Measurements from ENCODE around the gene PCYT2.

DNA sequence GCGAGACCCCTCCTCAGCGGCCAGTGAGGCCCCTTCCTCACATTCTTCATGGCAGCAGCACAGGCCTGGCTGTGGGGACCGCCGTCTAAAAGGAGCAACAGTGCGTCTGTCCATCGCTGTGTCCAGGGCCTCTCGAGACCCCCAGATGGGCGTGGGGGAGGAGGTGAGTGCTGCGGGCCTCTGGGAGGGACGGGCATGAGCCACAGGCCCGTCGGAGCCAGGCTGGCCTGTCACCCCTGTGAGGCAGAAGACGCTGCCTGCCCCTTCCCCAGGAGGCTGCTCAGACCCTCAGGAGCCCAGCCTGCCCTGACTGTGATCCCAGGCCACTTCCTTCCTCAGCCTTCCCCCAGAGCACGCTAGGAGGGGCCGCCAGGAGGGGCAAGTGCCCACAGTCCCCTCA is 28.0 kb upstream of the PCYT2 start:
- no peak for TF ChIP-seq POLR2AphosphoS5 (IDR thresholded peaks at IDR 0.05; ENCODE audit: low read depth, low read length)
- TF ChIP-seq SIN3A (IDR thresholded peaks at IDR 0.05; ENCODE audit: borderline replicate concordance, insufficient read depth, low read length), result no peak
- TF ChIP-seq, protein P1, sequence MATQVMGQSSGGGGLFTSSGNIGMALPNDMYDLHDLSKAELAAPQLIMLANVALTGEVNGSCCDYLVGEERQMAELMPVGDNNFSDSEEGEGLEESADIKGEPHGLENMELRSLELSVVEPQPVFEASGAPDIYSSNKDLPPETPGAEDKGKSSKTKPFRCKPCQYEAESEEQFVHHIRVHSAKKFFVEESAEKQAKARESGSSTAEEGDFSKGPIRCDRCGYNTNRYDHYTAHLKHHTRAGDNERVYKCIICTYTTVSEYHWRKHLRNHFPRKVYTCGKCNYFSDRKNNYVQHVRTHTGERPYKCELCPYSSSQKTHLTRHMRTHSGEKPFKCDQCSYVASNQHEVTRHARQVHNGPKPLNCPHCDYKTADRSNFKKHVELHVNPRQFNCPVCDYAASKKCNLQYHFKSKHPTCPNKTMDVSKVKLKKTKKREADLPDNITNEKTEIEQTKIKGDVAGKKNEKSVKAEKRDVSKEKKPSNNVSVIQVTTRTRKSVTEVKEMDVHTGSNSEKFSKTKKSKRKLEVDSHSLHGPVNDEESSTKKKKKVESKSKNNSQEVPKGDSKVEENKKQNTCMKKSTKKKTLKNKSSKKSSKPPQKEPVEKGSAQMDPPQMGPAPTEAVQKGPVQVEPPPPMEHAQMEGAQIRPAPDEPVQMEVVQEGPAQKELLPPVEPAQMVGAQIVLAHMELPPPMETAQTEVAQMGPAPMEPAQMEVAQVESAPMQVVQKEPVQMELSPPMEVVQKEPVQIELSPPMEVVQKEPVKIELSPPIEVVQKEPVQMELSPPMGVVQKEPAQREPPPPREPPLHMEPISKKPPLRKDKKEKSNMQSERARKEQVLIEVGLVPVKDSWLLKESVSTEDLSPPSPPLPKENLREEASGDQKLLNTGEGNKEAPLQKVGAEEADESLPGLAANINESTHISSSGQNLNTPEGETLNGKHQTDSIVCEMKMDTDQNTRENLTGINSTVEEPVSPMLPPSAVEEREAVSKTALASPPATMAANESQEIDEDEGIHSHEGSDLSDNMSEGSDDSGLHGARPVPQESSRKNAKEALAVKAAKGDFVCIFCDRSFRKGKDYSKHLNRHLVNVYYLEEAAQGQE (IDR thresholded peaks at IDR 0.05; ENCODE audit: insufficient read depth in 1 of 2, low read depth in 2 of 2, low read length in 2 of 2), result no peak
- TF ChIP-seq TAF1 (IDR thresholded peaks at IDR 0.05; ENCODE audit: borderline replicate concordance, insufficient read depth, low read length), result no peak
- TF ChIP-seq FOXP2 (optimal IDR thresholded peaks at IDR 0.05; ENCODE audit: borderline replicate concordance, extremely low read depth, extremely low read length, insufficient read depth), result no peak

All from PFSK-1 (cell line).